RPMI7951 (cell line): ENCODE data around the gene MRPS18B. TPM values are rescaled to one million over a fixed set of nuclear protein-coding genes. Genes with fewer than 3 reads are reported as not detected.
"Not testable (repeated sequence)": the region's sequence is repeated elsewhere in the genome, so short reads cannot be mapped to it uniquely, and the experiment has no call there.

Source experiments
- DNase-seq: peaks from one replicate; pipeline ENCODE4 v3.0.0-alpha.2; 2012; ENCODE audit warnings: low read depth
- total RNA-seq: library from RNA; depleted of rRNA; stranded (reverse); fragments of >200 nt; shearing (Covaris generic); gene quantifications from 2 replicates; pipeline ENCODE4 v1.2.3, GENCODE V29; 2014

MRPS18B gene
- total RNA-seq, 1 experiment from 2014 or later: 122 TPM

DNA sequence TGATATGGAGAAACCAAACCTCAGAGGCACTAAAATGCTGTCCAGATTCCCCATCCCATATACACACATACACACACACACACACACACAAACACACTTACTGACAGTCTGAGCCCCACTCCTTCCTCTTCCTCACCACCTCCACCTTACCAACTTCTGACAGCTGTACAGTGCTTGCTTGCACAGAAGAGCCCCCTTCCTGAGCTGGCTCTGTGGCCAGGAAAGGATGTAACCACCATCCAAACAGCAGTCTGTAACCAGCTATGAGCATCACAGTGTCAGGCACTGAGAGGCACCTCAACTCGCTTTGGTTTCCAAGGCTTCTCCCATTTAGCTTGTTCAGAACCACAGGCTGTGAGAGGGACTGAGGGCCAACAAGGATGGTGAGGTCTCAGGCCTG is 23.4 kb downstream of the MRPS18B start:
- no peak for DNase-seq

DNA sequence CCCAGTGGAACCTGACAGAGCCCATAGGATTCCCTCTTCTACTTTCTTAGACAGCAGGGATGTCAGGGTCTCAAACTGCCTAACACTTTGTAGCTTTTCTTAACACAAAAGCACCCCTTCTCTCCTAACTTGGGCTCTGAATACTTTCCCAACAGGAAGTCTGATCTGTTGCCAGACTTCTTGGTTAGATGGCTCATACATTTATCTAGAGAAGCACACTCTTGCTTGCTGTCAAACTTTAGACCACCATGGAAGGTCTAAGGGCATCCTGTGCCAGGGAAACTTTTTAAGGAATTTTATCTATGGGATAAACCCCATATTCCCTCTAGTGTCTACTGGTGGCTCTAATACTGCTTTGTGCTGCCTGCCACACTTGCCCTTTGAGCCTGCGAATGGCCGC is 26.0 kb downstream of the MRPS18B start:
- no peak for DNase-seq

DNA sequence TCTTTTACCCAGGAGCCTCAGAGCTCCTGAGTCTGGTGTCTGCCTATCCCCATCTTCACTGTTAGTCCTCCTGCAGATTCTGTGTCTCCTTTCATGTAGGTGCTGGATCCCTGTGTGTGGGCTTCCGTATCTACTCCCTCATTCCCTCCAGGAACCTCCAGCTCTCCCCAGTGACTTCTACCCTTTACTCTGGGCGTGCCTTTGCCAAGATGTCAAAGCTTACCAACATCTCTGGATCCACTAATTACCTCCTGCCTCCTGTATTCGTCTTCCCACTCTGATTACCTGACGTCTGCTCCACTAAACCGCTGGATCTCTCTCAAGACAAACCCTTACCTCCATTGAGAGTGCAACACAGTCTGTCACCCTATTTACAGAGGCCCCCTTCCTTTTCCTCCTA is 27.1 kb downstream of the MRPS18B start:
- DNase-seq: no peak

DNA sequence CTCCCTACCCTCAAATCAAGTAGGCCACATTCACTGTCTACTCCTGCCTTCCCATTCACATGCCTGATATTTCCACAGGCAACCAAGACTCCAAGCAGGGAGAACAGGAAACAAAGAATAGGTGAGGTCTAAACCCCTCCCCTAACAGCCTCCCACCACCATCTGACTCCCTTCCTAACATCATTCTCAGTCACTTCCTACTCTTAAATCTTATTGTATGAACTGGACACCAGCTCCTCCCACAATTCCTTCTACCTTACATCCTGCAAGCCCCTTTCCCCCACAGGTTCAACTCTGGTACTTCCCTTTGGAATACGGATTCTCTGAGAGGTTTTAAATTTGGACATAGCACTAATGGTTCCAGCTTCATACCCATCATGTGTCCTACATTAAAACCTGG is 28.3 kb downstream of the MRPS18B start:
- DNase-seq: no peak

DNA sequence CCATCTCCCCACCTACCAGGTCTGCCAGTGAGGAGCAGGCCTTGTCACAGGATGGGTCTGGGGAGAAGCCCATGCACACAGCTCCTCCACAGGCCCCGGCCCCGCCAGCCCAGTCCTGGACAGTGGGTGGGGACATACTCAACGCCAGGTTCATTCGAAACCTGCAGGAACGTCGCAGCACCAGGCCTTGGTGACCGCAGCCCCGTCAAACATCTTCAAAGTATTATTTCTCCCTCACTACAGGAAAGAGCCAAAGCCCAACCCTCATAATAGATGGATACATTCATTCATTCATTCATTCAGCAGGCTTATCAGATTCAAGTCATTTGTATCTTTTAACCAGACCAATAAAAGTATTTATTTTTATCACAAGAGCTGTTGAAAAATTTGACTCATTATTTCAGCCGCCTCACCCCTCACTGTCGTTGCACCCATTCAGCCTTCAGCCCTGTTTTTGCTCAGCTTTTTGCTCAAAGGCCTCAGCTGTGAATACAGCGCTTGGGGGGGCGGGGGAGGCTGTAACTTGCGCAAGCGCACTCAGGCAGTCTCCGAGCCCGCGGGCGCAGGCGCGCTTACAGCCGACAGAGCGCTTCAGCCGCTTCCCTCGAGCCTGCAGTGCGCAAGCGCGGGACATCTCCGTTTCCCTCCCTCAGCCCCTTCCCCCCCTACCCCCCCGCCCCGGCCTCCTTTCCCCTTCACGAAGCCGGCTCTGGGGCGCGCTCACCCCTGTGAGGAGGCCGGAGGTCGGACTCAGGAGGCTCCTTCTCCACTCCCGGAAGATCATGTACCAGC is 29.0 kb downstream of the MRPS18B start, which contains the start of gene C6orf136:
Gene C6orf136 (plus strand): TSS at position 684 of the 792 bp plus-strand sequence. CDS start 99 bp downstream, at position 783.
- DNase-seq: peak; percentile 89

DNA sequence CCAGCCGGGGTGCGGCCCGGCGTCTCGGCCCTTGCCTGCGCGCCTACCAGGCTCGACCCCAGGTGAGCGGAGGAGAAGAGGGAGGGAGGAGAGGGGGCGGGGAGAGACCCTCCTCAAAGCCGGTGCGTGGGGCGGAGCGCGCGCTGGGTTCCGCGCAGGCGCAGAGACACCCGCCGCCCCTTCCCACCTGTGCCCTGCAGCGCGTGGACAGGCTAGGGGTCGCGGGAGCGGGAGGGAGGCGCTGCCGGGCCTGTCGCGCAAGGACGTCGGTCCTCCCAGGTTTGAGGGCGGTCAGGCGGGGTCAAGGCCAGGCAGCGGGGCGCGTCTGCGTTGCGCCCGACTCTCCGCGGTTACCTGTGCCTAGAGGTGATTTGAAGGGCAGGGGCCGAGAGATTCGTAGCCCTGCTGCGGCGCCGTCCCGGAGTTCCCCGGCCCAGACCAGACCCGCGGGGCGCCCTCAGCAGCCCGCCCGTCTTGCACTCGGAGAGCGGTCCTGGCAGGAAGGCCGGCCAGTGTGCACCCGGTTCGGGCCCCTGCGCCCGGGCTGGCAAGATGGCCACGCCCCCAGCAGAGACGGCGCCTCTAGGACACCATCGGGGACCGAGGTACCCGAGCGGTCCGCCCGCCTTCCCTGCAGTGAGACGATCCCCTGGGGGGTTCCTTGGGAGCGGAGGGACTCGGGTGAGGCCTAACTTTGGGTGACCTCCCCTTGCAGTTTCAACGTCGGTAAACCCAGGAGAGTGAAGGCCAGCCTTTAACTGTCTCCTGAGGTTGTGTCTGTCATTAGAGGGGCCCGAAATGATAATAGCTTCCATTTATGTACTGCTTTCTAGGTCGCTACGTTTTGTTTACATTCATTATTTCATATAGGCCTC is 29.8 kb downstream of the MRPS18B start:
- peak; percentile 68 for DNase-seq

DNA sequence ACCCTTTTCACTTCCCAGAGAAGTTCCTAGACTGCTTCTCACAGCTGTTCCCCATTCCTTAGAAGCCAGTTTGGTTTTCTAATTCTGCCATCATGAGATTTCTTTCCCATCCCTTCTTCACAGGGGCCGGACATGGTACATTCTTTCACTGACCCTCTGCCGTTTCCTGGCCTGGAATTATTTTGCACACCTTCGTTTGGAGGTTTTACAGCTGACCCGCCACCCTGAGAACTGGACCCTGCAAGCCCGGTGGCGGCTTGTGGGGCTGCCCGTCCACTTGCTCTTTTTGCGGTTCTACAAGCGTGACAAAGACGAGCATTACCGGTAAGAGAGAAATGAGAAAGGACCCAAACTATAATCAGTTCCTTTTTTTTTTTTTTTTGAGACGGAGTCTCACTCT is 33.5 kb downstream of the MRPS18B start:
- DNase-seq: no peak

DNA sequence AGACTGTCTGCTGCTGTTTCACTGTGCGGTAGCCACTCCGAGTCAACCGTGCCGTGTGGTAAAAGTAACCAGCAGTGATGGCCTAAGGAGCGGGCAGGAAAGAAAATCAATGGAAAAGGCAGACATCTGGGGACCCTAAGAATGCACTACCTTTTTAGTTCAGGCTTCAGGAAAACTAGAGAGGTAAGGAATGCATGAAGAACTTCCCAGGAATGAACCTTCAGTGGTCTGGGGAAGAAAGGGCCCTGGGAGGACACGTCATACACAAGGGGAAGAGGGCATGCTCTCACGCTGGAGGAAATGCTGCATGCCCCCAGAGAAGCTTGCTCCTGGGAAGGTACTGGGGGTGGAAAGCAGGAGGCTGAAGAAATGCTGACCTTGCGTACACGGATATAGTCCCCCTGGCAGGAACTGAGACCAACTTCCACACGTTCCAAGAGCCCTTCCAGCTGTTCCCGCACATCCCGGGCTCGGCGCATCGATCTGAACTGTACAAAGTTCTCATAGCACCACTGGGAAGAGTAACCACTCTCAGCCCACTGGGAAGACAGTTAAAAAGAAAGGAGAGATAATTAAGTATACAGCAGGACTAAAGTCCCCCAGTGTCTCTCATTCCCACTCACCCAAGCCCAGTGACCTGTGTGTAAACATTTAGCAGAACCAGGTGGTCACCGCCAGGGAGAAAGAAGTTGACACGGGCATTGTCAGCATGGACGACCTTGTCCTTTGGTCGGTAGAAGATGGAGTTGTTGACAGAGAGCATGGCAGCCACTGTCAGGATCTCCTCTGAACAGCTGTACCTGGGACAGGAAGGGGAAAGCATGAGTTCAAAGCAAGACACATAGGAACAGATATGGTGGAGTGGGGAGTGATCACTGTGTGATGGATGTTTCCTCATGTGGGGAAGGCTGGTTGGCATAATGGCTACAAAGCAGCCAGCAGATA is 37.4 kb downstream of the MRPS18B start:
- DNase-seq: no peak

DNA sequence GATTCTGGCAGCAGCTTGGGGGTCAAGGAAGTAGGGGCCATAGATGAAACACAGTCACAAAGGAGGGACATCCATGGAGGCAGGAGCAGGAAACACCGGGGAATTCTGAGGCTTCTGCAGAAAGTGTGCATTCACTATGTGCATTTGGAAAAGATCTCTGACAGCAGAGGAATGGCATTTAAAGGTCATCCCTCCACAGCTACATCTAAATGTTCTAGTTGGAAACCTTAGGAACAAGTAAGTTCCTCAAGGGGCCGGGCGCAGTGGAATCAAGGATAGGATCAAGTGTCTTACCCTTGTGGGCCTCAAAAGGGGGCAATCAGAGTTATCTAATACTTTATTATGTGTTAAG is 38.1 kb downstream of the MRPS18B start:
- DNase-seq: no peak

DNA sequence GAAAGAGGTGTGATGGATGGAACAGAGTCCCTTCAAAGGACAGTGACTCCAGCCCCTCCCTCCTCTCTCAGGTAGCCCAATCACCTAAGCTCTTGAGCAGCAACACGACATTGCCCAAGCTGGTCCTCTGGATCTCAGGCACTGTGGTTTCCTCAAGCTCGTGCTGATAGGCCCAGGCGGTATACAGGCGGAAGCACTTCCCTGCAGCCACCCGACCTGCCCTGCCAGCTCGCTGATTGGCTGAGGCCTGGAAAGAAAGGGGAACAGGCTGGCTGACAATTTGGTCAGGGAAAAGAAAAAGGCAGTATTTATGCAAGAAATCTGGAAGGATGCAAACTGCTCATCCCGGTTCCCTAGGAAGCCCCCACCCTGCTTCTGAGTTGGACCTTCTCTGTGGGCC is 38.9 kb downstream of the MRPS18B start:
- DNase-seq: no peak

DNA sequence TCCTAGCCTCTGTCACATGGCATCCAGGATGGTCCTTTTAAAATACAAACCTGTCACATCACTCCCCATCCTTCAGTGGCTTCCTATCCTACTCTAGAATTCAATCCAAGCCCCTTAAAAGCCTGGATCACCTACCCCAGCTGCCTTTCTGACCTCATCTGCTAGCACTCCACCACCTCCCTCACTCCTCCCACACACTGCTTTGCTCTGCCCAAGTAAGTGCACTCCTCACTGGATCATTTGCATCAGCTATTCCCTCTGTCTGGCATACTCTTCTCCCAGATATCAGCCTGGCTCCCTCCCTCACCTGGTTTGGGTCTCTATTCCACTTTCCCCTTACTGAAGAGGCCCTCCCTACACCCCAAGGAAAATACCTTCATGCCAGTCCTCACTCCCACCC is 39.8 kb downstream of the MRPS18B start:
- no peak for DNase-seq

DNA sequence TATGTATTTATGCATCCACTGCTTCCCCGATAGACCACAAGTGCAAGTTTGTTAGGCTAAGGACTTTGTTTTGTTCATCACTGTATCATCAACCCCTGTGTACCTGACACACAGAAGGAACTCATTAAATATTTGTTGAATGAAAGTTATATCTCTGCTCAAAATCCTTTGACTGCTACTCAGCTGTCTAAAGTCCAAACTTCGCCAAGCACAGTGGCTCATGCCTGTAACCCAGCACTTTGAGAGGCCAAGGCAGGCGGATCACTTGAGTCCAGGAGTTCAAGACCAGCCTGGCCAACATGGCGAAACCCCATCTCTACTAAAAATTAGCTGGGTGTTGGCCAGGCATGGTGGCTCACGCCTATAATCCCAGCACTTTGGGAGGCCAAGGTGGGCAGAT is 40.3 kb downstream of the MRPS18B start:
- not testable (repeated sequence) for DNase-seq

DNA sequence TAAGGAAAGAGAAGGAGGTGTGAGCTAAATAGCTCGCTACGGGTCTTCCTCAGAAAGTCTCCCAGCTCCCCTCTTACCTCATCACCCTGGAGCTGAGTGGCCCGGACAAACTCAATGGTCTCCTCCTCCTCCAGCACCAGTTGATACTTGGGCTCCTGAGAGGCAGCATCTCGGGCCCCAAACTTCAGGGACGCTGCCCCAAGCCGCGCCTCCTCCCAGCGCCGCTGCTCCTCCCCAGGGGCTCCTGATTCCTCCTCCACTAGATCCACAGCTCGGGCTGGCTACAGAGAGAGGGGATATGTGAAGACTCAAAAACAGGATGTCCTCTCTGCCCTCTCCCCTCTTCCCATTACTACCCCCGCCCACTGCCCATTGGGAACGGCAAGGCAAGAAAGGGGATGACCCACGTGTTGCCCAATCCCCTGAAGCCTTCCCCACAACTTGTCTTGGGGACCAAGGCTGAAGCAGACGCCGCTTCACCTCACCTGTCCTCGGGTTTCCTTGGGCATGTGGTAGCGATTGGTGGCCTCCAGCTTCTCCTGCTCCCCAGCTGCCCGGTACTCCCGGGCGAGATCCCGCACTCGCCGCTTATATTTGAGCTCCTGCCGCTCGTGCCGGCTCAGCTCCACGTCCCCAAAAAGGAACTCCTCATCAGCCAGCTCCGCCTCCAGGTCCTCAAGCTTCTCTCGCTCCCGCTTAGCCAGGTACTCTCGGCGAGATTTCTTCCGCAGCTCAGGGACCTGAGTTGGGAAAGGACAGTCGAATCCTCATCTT is 47.5 kb downstream of the MRPS18B start:
- no peak for DNase-seq

DNA sequence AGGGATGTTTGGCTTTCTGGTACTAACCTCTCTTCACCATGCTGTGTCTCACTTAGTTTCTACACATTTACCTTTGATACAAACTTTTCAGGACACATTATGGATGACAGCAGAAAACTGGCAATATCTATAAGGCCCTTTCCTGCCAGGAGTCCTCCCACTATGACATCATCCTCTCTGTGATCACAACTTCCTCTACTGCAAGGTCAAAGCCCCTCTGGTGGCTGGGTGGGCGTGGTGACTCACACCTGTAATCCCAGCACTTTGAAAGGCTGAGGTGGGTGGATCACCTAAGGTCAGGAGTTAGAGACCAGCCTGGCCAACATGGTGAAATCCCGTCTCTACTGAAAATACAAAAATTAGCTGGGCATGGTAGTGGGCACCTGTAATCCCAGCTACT is 48.7 kb downstream of the MRPS18B start:
- DNase-seq: not testable (repeated sequence)

DNA sequence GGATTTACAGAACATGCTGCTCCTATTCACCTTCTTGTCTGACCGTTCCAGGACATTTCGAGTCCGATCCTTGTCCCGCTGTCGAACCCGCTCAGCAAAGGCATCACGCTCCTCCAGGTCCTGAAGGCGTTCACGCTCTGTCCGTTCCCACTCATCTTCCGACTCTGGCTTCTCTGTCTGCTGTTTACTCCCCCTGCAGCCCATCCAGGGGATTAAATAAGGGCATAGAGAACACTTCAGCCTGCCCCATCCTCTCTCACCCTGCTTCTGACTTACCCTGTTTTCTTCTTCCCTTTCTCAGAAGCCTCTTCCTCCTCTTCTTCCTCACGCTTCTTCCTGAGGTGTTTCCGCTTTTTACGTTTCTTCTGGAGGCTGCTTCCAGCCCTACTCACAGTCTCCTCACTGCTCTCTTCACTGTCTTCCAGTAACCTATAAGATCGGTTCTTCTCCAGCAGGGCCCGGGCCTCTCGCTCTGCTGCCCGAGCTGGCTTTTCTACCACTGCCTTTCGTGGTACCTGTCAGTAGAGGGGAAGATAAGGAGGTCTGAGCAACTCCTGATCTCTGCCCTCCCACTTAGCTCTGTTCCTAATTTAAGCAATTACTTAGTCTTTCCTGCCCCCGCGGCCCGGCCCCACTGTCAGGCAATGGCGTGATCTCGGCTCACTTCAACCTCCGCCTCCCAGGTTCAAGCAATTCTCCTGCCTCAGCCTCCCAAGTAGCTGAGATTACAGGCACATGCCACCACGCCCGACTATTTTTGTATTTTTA is 53.3 kb downstream of the MRPS18B start:
- no peak for DNase-seq

DNA sequence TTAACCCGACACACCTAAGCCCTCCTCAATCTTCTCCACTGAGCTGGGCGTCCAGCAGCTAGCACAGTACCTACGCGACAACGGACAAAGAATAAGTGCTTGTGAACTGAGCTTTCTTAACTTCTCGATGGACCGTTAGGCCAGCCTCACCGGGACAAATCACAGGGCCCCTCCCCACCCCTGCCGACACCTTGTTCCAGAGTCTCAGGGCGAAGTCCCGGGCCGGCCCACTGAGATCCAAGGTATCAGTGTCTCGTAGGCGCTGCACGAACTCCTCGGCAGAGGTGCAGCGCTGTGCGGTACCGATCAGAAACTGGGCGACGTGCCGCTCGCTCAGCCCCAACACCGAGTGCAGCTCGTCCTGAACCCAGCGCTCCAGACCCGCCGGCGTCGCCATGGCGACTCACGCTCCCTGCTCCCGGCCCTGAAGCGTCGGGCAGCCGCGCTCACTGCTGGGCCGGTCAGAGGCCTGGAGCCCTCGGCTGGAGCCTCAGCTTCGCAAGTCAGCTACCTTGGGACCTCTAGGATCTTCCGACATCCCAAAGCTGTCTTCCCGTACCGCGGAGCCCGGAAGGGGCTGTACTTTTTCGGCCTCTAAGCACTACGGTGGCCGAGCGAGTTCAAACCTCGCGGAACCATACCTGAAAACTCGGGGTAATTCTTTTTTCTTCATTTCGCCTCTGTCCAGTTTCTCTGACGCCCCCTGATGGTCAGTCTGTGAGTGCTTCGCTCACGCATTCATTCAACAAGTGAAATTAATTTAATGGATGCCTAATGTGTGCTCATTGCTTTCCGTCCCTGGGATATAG is 55.0 kb downstream of the MRPS18B start, which contains the start of gene DHX16:
Gene DHX16 (minus strand): TSS at position 562 of the 809 bp plus-strand sequence. CDS start 165 bp downstream, at position 397.
- DNase-seq: peak; percentile 99
